ENCODE results near the gene HBE1.

GRCh38 chr11:5265832-5266231, 3.9 kb downstream of the HBE1 start:
- TF ChIP-seq ZNF830 (tag by site-specific recombination; IDR thresholded peaks at IDR 0.05; ENCODE audit: low read depth): no peak
- no peak for TF ChIP-seq CTCF (tag by site-specific recombination; IDR thresholded peaks at IDR 0.05)
- no peak for TF ChIP-seq TCF7L2 (IDR thresholded peaks at IDR 0.05; ENCODE audit: borderline replicate concordance, low read depth, low read length)
- no peak for TF ChIP-seq ZNF24 (tag by site-specific recombination; IDR thresholded peaks at IDR 0.05)
- TF ChIP-seq PRDM2 (tag by site-specific recombination; IDR thresholded peaks at IDR 0.05; ENCODE audit: borderline replicate concordance): no peak
- no peak for TF ChIP-seq ZNF416 (tag by site-specific recombination; IDR thresholded peaks at IDR 0.05)
- TF ChIP-seq ZNF19 (tag by site-specific recombination; IDR thresholded peaks at IDR 0.05; ENCODE audit: low read depth): no peak
- no peak for TF ChIP-seq ZNF571 (tag by site-specific recombination; IDR thresholded peaks at IDR 0.05)
- no peak for TF ChIP-seq ZIC2 (tag by site-specific recombination; IDR thresholded peaks at IDR 0.05)
- TF ChIP-seq ZNF560 (tag by site-specific recombination; IDR thresholded peaks at IDR 0.05; ENCODE audit: borderline replicate concordance): no peak
- no peak for TF ChIP-seq SETDB1 (IDR thresholded peaks at IDR 0.05; ENCODE audit: insufficient read length, low read length)
- TF ChIP-seq MEIS1 (CRISPR knock-in tag; IDR thresholded peaks at IDR 0.05; ENCODE audit: borderline replicate concordance): no peak
- no peak for TF ChIP-seq BCL11A (tag by site-specific recombination; IDR thresholded peaks at IDR 0.05; ENCODE audit: low read depth)
- TF ChIP-seq YY1 (tag by site-specific recombination; IDR thresholded peaks at IDR 0.05): no peak

Data from HEK293 (cell line).